ENCODE measurements around the gene CCDC187.

The CCDC187 gene

DNA sequence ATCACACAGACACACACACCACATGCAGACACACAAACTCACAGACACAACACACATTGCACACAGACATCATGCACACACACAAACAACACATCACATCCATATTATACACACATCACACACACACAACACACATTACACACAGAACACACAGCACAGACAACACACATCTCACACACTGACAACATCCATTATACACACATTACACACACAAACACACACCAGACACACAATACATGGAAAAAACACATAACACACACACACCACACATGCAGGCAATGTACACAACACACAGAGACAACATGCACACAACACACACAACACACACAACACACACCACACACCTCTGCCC lies 4.8 kb upstream of the CCDC187 start:
- no peak for TF ChIP-seq POLR2AphosphoS5 (IDR thresholded peaks at IDR 0.05; ENCODE audit: low read depth, low read length)
- no peak for TF ChIP-seq SIN3A (IDR thresholded peaks at IDR 0.05; ENCODE audit: borderline replicate concordance, insufficient read depth, low read length)
- TF ChIP-seq TAF1 (IDR thresholded peaks at IDR 0.05; ENCODE audit: borderline replicate concordance, insufficient read depth, low read length), result no peak

DNA sequence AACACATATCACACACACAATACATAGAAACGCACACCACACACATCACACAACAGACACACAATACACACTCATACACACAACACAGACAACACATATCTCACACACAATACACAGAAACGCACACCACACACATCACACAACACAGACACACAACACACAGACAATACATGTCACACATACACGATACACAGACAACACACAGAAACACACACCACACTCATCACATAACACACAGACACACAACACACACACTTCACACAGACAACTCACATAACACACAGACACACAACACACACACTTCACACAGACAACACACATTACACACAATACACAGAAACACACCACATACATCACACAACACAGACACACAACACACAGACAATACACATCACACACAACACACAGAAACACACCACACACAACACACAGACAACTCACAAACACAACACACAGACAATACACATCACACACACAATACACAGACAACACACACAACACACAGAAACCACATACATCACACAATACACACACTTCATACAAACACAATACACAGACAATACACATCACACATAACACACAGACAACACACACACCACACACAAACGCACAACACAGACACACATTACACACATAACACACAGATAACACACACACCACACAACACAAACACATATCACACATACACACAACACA lies 4.3 kb upstream of the CCDC187 start:
- TF ChIP-seq, protein P1, sequence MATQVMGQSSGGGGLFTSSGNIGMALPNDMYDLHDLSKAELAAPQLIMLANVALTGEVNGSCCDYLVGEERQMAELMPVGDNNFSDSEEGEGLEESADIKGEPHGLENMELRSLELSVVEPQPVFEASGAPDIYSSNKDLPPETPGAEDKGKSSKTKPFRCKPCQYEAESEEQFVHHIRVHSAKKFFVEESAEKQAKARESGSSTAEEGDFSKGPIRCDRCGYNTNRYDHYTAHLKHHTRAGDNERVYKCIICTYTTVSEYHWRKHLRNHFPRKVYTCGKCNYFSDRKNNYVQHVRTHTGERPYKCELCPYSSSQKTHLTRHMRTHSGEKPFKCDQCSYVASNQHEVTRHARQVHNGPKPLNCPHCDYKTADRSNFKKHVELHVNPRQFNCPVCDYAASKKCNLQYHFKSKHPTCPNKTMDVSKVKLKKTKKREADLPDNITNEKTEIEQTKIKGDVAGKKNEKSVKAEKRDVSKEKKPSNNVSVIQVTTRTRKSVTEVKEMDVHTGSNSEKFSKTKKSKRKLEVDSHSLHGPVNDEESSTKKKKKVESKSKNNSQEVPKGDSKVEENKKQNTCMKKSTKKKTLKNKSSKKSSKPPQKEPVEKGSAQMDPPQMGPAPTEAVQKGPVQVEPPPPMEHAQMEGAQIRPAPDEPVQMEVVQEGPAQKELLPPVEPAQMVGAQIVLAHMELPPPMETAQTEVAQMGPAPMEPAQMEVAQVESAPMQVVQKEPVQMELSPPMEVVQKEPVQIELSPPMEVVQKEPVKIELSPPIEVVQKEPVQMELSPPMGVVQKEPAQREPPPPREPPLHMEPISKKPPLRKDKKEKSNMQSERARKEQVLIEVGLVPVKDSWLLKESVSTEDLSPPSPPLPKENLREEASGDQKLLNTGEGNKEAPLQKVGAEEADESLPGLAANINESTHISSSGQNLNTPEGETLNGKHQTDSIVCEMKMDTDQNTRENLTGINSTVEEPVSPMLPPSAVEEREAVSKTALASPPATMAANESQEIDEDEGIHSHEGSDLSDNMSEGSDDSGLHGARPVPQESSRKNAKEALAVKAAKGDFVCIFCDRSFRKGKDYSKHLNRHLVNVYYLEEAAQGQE (IDR thresholded peaks at IDR 0.05; ENCODE audit: insufficient read depth in 1 of 2, low read depth in 2 of 2, low read length in 2 of 2), result no peak
- TF ChIP-seq FOXP2 (optimal IDR thresholded peaks at IDR 0.05; ENCODE audit: borderline replicate concordance, extremely low read depth, extremely low read length, insufficient read depth) (no peak), POLR2AphosphoS5 (IDR thresholded peaks at IDR 0.05; ENCODE audit: low read depth, low read length) (no peak), SIN3A (IDR thresholded peaks at IDR 0.05; ENCODE audit: borderline replicate concordance, insufficient read depth, low read length) (no peak), TAF1 (IDR thresholded peaks at IDR 0.05; ENCODE audit: borderline replicate concordance, insufficient read depth, low read length) (no peak)

DNA sequence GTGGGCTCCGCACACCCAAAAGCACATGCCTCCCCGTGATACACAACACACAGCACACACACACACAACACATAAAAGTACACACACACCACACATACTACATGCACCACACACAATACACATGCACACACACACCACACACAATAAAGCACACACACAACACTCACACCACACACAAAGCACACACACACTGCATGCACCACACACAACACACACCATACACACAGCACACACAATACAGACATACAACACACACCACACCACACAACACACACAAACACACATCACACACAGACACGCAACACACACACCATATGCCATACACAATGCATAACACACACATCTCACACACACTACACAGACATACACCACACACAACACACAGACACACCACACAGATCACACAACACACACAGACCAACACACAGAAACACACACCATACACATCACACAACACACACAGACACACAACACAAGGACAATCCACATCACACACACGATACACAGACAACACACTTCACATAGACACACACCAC lies 3.4 kb upstream of the CCDC187 start:
- TF ChIP-seq SIN3A (IDR thresholded peaks at IDR 0.05; ENCODE audit: borderline replicate concordance, insufficient read depth, low read length) (no peak), TAF1 (IDR thresholded peaks at IDR 0.05; ENCODE audit: borderline replicate concordance, insufficient read depth, low read length) (no peak), FOXP2 (optimal IDR thresholded peaks at IDR 0.05; ENCODE audit: borderline replicate concordance, extremely low read depth, extremely low read length, insufficient read depth) (no peak), POLR2AphosphoS5 (IDR thresholded peaks at IDR 0.05; ENCODE audit: low read depth, low read length) (no peak)
- TF ChIP-seq, protein P1 (IDR thresholded peaks at IDR 0.05; ENCODE audit: insufficient read depth in 1 of 2, low read depth in 2 of 2, low read length in 2 of 2), result no peak

DNA sequence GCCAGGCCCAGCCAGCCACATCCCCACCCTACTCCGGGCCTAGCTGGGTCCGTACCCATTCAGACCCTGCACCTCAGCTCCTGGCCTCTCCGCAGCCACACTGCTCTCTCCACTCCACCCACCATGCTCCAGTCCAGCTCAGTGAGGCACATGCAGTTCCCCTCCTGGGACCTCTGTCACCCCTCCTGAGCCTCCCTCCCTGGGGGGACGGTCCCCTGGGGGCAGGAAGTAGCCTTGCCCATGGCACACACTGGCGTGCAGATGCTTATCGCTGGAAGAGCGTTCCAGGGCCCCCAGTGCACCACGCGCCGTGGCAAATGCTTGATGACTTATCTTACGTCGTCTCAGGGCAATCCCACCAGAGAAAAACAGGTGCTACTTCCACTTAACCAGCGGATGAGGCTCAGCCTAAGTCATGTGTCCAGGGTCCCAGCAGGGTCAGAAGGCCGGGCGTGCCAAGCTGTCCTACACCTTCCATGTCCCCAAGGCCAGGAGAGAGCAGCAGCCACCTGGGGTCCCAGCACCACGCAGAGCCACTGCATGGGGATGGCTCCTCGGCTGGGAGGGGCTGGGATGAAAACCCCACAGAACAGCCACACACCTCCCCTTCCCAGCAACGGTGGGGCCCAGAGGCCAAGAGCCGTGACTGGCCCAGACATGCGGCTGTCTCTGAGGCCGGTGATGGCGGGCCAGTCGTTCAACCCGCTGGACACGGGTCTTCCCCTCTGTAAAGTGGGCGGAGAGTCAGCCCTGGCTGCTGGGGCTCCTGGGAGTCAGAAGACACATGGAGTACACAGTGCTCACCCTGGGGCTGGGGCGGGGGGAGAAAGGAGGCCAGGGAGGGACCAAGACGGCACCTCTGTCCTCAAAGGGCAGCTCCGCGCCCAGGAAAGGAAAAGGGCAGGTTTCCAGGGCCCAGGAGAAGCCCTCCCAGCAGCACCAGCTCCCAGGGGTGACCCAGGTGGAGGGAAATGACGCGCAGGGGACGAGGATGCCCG lies 2.6 kb upstream of the CCDC187 start:
- TF ChIP-seq TAF1 (IDR thresholded peaks at IDR 0.05; ENCODE audit: borderline replicate concordance, insufficient read depth, low read length), result no peak
- TF ChIP-seq FOXP2 (optimal IDR thresholded peaks at IDR 0.05; ENCODE audit: borderline replicate concordance, extremely low read depth, extremely low read length, insufficient read depth), result no peak
- TF ChIP-seq POLR2AphosphoS5 (IDR thresholded peaks at IDR 0.05; ENCODE audit: low read depth, low read length), result no peak
- TF ChIP-seq, protein P1 (IDR thresholded peaks at IDR 0.05; ENCODE audit: insufficient read depth in 1 of 2, low read depth in 2 of 2, low read length in 2 of 2), result no peak
- no peak for TF ChIP-seq SIN3A (IDR thresholded peaks at IDR 0.05; ENCODE audit: borderline replicate concordance, insufficient read depth, low read length)

DNA sequence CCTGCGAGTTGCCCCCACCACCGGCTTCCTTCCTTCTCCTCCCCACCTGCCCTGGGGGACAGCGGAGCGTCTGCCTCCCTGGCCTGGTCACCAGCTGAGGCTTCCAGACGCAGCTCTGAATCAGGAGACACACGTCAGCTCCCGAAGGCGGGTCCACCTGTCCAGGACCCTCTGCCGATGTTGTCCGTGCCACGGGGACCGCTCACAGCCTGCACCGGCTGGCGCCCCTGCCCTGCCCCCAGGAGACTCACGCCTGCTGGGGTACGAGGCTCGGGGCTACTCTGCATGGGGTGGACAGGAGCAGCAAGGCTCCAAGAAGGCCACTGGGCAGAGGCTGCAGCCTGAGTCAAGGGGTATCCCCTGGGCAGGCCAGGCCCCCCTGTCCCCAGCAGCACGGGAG lies 1.9 kb upstream of the CCDC187 start:
- TF ChIP-seq FOXP2 (optimal IDR thresholded peaks at IDR 0.05; ENCODE audit: borderline replicate concordance, extremely low read depth, extremely low read length, insufficient read depth), result no peak
- no peak for TF ChIP-seq TAF1 (IDR thresholded peaks at IDR 0.05; ENCODE audit: borderline replicate concordance, insufficient read depth, low read length)
- no peak for TF ChIP-seq SIN3A (IDR thresholded peaks at IDR 0.05; ENCODE audit: borderline replicate concordance, insufficient read depth, low read length)
- TF ChIP-seq, protein P1 (IDR thresholded peaks at IDR 0.05; ENCODE audit: insufficient read depth in 1 of 2, low read depth in 2 of 2, low read length in 2 of 2), result no peak
- TF ChIP-seq POLR2AphosphoS5 (IDR thresholded peaks at IDR 0.05; ENCODE audit: low read depth, low read length), result no peak

Measured in PFSK-1 (cell line).